Measurements from ENCODE around the gene RPRD2.
"Not testable (repeated sequence)": the region's sequence is repeated elsewhere in the genome, so short reads cannot be mapped to it uniquely, and the experiment has no call there.

Gene RPRD2

DNA sequence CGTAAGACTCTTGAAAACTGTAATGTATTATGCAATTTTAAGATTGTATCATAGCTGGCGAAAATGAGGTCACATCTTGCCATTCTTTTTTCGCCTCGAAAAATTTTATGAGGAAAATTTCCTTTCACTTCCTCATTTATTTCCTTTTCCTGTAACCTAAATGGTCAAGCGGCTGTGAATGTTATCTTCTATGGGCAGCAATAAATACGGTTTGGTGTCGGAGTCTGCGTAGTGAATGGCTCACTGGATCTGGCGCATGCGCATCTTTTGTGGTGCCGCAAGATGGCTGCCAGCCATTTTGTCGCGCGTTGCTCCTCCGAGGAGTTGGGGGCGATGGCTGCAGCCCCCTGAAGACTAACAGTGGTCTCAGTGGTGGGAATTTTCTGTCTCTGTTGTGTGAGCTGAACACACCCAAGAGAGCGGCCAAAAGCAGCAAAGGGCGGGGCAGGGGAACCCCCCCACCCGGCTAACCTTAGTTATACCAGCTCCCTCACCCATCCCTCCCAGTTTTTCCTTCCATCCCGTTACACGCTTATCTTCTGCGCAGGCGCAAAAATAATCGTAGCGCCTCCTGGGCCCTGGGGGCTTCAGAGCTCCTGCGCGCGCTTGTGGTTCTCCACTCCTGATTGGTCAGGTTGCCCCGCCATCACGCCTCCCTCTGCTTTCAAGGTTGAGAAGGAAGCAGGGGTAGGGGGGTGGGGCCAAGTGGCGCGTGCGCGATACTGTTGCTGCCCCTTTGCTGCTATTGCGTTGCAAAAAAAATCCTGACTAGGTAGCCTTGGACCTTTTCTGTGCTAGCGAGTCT lies at the start of gene RPRD2:
TSS of gene RPRD2 (plus strand) at position 722 of the 805 bp plus-strand sequence. CDS start 568 bp downstream, outside the sequence.
- DNase-seq (ENCODE audit: low read depth): peak; percentile 88

- not testable (repeated sequence) for DNase-seq (ENCODE audit: low read depth)
These were observed 49.3 kb upstream of the RPRD2 start for GRCh38 chr1:150314691-150315090.

GRCh38 chr1:150320667-150320978 lies 43.3 kb upstream of the RPRD2 start:
- no peak for DNase-seq (ENCODE audit: low read depth)

- no peak for DNase-seq (ENCODE audit: low read depth)
These were observed 42.2 kb upstream of the RPRD2 start for GRCh38 chr1:150321826-150322166.

DNA sequence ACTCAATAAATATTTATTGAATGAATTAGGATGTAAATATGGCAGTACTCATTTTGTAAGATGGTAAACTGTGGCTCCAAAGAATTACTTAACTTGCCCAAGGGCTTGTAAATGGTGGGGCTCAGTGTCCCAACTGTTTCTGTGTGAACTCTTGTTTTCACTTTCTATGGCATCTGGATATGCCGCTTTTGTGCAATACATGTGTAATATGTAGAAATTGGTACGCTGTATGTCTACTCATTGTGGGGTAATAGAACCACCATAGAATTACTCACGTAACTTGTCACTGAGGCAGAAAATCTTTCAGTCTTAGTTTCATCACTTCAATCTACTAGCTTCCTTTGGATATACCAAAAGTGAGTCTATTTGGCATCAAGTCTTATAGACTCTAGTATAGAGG lies 41.6 kb upstream of the RPRD2 start:
- DNase-seq (ENCODE audit: low read depth): no peak

DNA sequence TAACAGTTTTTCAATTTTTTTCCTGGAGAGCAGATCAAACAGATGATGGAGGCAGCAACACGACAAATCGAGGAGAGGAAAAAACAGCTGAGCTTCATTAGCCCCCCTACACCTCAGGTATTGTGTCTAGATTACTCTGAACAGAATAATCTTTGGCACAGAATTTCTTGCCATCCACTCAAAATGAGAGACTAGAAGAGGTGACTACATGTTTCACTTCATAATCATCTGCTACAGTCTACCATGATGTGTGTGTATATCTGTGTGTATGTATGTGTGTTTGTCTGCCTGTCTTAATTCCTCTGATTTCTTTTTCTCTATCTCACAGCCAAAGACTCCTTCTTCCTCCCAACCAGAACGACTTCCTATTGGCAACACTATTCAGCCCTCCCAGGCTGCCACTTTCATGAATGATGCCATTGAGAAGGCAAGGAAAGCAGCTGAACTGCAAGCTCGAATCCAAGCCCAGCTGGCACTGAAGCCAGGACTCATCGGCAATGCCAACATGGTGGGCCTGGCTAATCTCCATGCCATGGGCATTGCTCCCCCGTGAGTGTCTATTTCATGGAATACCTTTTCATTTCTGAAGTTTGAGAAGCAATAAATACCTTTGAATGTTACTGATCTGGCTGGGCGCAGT lies 31.2 kb upstream of the RPRD2 start:
- no peak for DNase-seq (ENCODE audit: low read depth)

DNA sequence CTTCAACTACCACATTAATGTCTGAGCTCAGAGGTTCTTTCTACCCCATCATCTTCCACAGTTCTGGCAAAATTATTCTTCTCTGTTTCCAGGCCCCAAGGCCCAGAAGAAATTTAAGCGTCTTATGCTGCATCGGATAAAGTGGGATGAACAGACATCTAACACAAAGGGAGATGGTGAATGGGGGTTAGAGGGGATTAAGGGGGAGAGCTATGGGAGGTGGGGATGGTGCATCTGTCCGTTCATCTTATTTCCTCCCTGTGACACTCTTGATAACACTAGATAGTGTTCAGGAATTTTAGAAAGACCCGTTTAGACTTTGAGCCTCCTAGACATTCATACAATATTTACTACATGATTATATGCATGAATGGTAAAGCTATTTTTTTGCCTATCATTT lies 17.6 kb upstream of the RPRD2 start:
- DNase-seq (ENCODE audit: low read depth): no peak

- DNase-seq (ENCODE audit: low read depth): no peak
These were observed 11.1 kb upstream of the RPRD2 start for GRCh38 chr1:150352866-150353265.

DNA sequence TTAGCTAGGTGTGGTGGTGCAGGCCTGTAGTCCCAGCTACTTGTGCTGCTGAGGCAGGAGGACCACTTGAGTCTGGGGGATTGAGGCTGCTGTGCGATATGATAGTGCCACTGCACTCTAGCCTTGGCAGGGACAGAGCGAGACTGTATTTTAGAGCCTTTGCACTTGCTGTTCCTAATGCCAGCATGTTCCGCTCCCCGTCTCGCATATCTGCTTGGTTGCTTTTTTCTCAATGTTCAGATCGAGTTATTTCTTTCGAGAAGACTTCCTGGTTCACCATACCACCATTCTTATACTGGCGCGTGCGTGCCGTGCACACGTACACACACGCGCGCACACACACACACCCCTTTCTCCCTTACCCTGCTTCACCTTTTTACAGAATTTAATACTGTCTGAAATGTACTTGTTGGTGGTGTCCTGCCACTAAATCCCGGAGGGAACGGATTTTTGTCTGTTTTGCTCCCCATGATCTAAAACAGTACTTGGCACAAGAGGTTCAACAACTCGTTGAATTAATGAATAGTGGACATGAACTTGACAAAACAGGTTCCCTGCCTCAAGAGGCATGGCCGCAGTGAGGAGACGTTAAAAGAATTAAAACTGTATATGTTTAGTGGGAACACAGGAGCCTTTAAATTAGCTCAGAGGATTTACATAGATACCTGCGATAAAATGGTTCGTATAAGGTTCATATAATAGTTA lies 1.1 kb upstream of the RPRD2 start:
- no peak for DNase-seq (ENCODE audit: low read depth)

GRCh38 chr1:150364231-150365003 lies 470 bp downstream of the RPRD2 start:
- peak; percentile 47 for DNase-seq (ENCODE audit: low read depth)

GRCh38 chr1:150365941-150366340 lies 2.0 kb downstream of the RPRD2 start:
- DNase-seq (ENCODE audit: low read depth): no peak

- no peak for DNase-seq (ENCODE audit: low read depth)
These were observed 2.7 kb downstream of the RPRD2 start for GRCh38 chr1:150366416-150367296.

GRCh38 chr1:150371110-150371509 lies 7.2 kb downstream of the RPRD2 start:
- no peak for DNase-seq (ENCODE audit: low read depth)

- no peak for DNase-seq (ENCODE audit: low read depth)
These were observed 8.6 kb downstream of the RPRD2 start for GRCh38 chr1:150372580-150372979.

GRCh38 chr1:150376110-150376509 lies 12.2 kb downstream of the RPRD2 start:
- DNase-seq (ENCODE audit: low read depth): no peak

GRCh38 chr1:150383631-150384324 lies 19.8 kb downstream of the RPRD2 start:
- DNase-seq (ENCODE audit: low read depth): no peak

GRCh38 chr1:150385537-150386445 lies 21.8 kb downstream of the RPRD2 start:
- no peak for DNase-seq (ENCODE audit: low read depth)

DNA sequence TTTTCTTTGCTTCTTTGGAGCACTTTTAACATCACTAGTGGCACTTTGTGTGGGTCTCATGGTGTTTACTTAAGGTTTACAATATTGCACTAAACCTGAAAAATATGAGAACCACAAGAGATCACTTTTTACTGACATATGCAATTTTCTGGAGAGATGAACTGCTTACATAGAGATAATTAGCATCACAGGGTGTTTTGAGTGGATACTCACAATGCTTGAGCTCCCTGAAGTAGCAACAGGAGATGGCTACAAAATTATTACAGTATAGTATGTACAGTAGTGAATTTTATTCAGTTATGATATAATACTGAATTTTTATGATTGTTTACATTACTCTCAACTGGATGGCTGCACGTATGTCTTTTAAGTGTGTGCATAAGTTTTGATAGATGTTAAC lies 22.6 kb downstream of the RPRD2 start:
- DNase-seq (ENCODE audit: low read depth): no peak

DNA sequence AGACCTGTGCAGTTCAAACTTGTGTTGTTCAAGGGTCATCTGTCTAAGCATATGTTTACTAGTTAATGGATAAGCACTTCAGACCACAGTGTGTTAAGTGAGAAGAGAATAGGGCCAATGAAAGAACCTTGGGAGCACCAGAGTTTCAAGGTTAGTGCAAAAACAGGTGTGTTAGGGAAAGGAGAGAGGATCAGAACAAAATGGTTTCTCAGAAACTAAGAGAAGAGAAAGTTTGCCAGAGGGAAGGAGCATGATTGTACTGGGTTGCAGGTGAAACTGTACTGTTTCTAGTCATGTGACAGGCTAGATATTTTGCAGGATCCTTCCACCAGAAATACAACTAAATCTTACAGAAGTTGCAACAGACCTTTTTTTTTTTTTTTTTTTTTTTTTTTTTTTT lies 23.3 kb downstream of the RPRD2 start:
- DNase-seq (ENCODE audit: low read depth): no peak

- no peak for DNase-seq (ENCODE audit: low read depth)
These were observed 24.3 kb downstream of the RPRD2 start for GRCh38 chr1:150388241-150388640.
